Measurements from ENCODE around the gene ABCC10.

DNA sequence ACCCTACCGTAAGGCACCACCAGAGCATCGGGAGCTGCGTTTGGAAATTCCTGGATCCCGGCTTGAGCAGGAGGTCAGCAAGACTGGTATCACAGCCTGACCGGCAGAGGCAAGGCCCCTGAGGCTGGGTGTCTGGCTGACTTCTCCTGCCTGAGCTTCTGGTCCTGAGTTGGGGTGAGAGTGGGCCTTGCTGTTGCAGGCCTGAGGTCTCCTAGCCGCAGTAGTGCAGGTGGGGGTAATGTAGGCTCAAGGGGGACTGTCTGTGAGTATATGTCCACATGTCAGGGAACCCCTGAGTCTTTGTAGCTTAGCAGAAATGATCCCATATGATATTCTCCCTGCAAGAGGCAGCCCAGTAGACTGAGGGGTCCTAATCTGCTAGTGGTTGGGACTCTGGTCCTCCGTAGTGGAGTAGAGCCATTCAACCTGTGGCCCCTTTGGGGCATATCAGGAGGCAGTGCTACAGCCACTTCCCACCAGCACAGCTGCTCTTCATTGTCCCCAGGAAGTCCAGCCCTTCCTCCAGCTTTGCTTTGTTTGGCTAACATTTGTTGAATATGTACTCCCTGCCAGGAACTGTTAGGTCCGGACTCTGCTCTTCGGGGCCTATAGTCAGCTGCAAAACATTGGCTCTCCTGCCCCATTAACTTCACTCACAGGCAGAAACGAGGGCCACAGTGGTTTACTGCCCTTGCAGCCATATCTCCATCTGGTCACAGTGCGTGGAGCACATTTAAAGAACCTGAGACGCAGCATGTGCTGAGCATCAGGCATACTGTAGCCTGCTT is 71.9 kb downstream of the ABCC10 start:
- TF ChIP-seq CTCF (conservative IDR thresholded peaks at IDR 0.05), result no peak
- TF ChIP-seq EZH2 (IDR thresholded peaks at IDR 0.05; ENCODE audit: low read depth), result no peak
